Measurements from ENCODE around the gene GDF11. TPM values are rescaled to one million over a fixed set of nuclear protein-coding genes. Genes with fewer than 3 reads are reported as not detected.

The GDF11 gene
- total RNA-seq, 4 donors from 2014 or later: 0.77 to 17.1 (median 5.0) TPM

- intact Hi-C loops (cut with DNase I; ENCODE audit: low total_unique reads): no loop called here
- DNase-seq: no peak
- Histone ChIP-seq H3K4me1 (peaks cover 0 to 4% of the 10 kb centered on the region in 2 donors), H3K9me3 (no peaks in the 10 kb centered on the region), H3K36me3 (no peaks in the 10 kb centered on the region), H3K27me3 (no peaks in the 10 kb centered on the region), H3K27ac (peak overlapping the region; percentile 74 to 82), H3K4me3 (peak overlapping the region; percentile 67)
- TF ChIP-seq CTCF (IDR thresholded peaks at IDR 0.05) (no peak), POLR2A (IDR thresholded peaks at IDR 0.05) (no peak)
These were observed 35.7 kb upstream of the GDF11 start for GRCh38 chr12:55707219-55707671.

GRCh38 chr12:55707841-55708694 is 34.9 kb upstream of the GDF11 start, which contains the start of gene ITGA7:
TSS of gene ITGA7 (minus strand) at chr12:55707904. CDS start at chr12:55707682, 222 bp downstream.
- peak; percentile 70 to 80 for DNase-seq
- Histone ChIP-seq H3K9me3 (no peaks in the 10 kb centered on the region), H3K36me3 (no peaks in the 10 kb centered on the region), H3K27me3 (no peaks in the 10 kb centered on the region), H3K4me3 (peak within 1 kb of the TSS; percentile 67), H3K27ac (peak within 1 kb of the TSS; percentile 74 to 82), H3K4me1 (peaks cover 0 to 4% of the 10 kb centered on the region in 2 donors)
- TF ChIP-seq CTCF (IDR thresholded peaks at IDR 0.05) (no peak), POLR2A (IDR thresholded peaks at IDR 0.05) (peak in 1 of 2 donors; percentile 17)
- intact Hi-C loops (cut with DNase I; ENCODE audit: low total_unique reads): no loop called here

- intact Hi-C loops (cut with DNase I; ENCODE audit: low total_unique reads): no loop called here
- peaks cover 0 to 4% of the 10 kb centered on the region in 2 donors for H3K4me1 ChIP-seq
- no peaks in the 10 kb centered on the region for H3K36me3 ChIP-seq
- DNase-seq: no peak
- H3K27ac ChIP-seq: peak overlapping the region; percentile 74 to 82
- no peaks in the 10 kb centered on the region for H3K9me3 ChIP-seq
- H3K4me3 ChIP-seq: peak overlapping the region in 1 of 2 donors; percentile 67
- TF ChIP-seq CTCF (IDR thresholded peaks at IDR 0.05): no peak
- TF ChIP-seq POLR2A (IDR thresholded peaks at IDR 0.05): no peak
- no peaks in the 10 kb centered on the region for H3K27me3 ChIP-seq
These were observed 34.2 kb upstream of the GDF11 start for GRCh38 chr12:55708695-55709233.

- no peak for DNase-seq
- H3K36me3 ChIP-seq: no peaks in the 10 kb centered on the region
- H3K27ac ChIP-seq: peak overlapping the region in 1 of 2 donors; percentile 45
These were observed 31.0 kb upstream of the GDF11 start for GRCh38 chr12:55711786-55712553.

More at GRCh38 chr12:55711786-55712553, 31.0 kb upstream of the GDF11 start:
- H3K9me3 ChIP-seq: no peaks in the 10 kb centered on the region
- no peaks in the 10 kb centered on the region for H3K27me3 ChIP-seq
- peaks cover 4% of the 10 kb centered on the region in 2 donors for H3K4me1 ChIP-seq
- TF ChIP-seq POLR2A (IDR thresholded peaks at IDR 0.05) (no peak), CTCF (IDR thresholded peaks at IDR 0.05) (no peak)
- intact Hi-C loops (cut with DNase I; ENCODE audit: low total_unique reads): no loop called here
- no peak overlapping the region for H3K4me3 ChIP-seq

Data from uterus (tissue), 4 donors.